ENCODE results near the gene ZNF831. TPM values are rescaled to one million over a fixed set of nuclear protein-coding genes. Genes with fewer than 3 reads are reported as not detected.

ZNF831 gene
- total RNA-seq, 1 experiment from 2014 or later = not detected

DNA sequence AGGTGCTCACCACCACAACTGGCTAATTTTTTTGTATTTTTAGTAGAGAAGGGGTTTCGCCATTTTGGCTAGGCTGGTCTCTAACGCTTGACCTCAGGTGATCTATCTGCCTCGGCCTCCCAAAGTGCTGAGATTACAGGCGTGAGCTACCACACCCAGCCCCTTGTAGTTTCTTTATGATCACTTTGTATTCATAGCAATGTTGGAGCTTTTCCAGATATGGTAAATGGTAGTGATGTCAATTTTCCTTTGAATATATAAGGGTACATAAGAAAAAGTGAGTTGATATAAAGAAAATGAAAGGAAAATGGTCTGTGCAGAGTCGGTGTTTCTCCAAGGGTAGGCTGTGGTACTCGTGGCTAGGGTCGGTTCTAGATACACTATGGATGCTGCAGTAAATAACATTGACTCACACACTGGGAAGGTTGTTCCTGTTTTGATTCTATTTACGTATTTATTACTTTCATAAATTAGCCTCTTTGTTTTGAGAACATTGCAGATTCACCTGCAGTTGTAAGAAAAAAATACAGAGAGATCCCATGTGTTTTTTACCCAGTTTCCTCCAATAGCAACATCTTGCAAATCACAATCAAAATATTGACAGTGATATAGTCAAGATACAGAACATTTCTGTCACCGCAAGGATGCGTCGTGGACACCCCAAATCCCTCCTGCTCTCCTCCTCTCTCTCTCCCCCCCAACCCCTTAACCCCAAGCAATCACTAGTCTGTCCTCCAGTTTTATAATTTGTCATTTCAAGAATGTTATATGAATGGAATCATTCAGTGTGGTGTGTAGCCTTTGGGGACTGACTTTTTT lies 2.5 kb downstream of the ZNF831 start:
- H3K4me3 Mint-ChIP-seq (ENCODE audit: unreplicated experiment) = no peak overlapping the region
- CTCF ChIA-PET = interaction anchor here (0.8 kb wide), 1 partner anchor 289 kb away, joined by 3 read pairs; no protein-coding TSS in a partner anchor
- peaks cover 40% of the 10 kb centered on the region for H3K27me3 Mint-ChIP-seq (ENCODE audit: insufficient read depth, unreplicated experiment)
- POLR2A ChIA-PET = no interaction called here
- H3K4me1 Mint-ChIP-seq (ENCODE audit: low read depth, unreplicated experiment) = no peaks in the 10 kb centered on the region
- no peaks in the 10 kb centered on the region for H3K27me3 ChIP-seq (replicated peaks; ENCODE audit: control insufficient read depth, insufficient read depth, low read length)
- H3K4me1 ChIP-seq = no peaks in the 10 kb centered on the region
- no peak overlapping the region for H3K27ac Mint-ChIP-seq (ENCODE audit: unreplicated experiment)
- no TSS peak for BruUV-seq (replicated peaks)
- H3K9me3 ChIP-seq = 0 out of 2 replicates have a peak, but pooled peaks cover 4% of the 10 kb centered on the region
- intact Hi-C loops (cut with micrococcal nuclease; ENCODE audit: unreplicated experiment) = no loop called here
- H3K36me3 ChIP-seq (ENCODE audit: control insufficient read depth, insufficient read depth, low read length) = no peaks in the 10 kb centered on the region
- H3K4me3 ChIP-seq (ENCODE audit: low read depth, low read length) = no peak overlapping the region
- no peak for DNase-seq
- no peaks in the 10 kb centered on the region for H3K36me3 Mint-ChIP-seq (ENCODE audit: insufficient read depth, unreplicated experiment)
- no peaks in the 10 kb centered on the region for H3K9me3 Mint-ChIP-seq (ENCODE audit: unreplicated experiment)
- TF ChIP-seq, protein P1, sequence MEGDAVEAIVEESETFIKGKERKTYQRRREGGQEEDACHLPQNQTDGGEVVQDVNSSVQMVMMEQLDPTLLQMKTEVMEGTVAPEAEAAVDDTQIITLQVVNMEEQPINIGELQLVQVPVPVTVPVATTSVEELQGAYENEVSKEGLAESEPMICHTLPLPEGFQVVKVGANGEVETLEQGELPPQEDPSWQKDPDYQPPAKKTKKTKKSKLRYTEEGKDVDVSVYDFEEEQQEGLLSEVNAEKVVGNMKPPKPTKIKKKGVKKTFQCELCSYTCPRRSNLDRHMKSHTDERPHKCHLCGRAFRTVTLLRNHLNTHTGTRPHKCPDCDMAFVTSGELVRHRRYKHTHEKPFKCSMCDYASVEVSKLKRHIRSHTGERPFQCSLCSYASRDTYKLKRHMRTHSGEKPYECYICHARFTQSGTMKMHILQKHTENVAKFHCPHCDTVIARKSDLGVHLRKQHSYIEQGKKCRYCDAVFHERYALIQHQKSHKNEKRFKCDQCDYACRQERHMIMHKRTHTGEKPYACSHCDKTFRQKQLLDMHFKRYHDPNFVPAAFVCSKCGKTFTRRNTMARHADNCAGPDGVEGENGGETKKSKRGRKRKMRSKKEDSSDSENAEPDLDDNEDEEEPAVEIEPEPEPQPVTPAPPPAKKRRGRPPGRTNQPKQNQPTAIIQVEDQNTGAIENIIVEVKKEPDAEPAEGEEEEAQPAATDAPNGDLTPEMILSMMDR (IDR thresholded peaks at IDR 0.05; ENCODE audit: insufficient read depth in 1 of 2, low read depth in 1 of 2, low read length in 1 of 2, severe bottlenecking in 1 of 2, unreplicated experiment in 1 of 2) = no peak

DNA sequence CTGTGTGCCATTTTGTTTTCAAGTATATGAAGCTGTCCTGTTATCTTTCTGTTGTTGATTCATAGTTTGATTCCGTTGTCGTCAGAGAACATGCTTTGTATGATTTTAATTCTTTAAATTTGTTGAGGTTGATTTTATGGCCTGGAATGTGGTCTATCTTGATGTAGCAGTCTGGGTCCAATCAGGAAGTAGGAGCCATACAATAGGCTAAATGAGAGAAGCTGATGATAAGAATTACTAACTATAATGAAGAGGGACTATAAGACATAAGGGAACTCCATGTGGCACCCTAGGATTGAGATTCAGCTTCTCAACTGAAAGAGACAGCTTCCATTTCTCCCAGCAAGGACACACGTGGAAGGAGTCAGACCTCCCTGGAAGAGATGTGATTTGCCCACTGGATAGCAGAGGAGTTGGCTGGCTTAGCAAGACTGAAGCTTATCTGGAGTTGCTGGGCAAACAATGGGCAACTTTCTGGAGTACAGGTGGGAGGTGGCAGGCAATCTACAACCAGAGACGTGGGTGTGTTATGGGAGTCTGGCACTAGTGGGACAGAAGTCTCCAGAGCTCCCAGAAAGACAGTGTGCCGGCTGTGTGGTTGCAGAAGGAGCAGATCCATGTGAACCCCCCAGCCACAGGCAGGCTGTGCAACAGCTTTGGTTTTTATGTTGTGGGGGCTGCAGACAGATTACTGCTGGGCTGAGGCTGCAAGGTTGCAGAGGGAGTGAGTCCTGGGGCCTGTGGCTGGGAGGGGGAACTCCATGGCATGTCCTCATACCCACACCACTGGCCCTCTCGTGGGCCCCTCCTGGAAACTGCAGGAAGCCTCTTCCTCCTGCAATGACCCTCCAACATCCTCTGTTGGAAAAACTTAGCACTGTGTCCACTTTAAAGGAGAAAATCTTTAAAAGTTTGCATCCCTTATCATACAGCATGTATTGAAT lies 7.1 kb downstream of the ZNF831 start:
- Mint-ChIP-seq H3K4me1 (ENCODE audit: low read depth, unreplicated experiment) (no peaks in the 10 kb centered on the region), H3K9me3 (ENCODE audit: unreplicated experiment) (no peaks in the 10 kb centered on the region), H3K27ac (ENCODE audit: unreplicated experiment) (no peak overlapping the region), H3K27me3 (ENCODE audit: insufficient read depth, unreplicated experiment) (peaks cover 49% of the 10 kb centered on the region), H3K36me3 (ENCODE audit: insufficient read depth, unreplicated experiment) (no peaks in the 10 kb centered on the region), H3K4me3 (ENCODE audit: unreplicated experiment) (no peak overlapping the region)
- no TSS peak for BruUV-seq (replicated peaks)
- Histone ChIP-seq H3K4me1 (no peaks in the 10 kb centered on the region), H3K9me3 (0 out of 2 replicates have a peak, but pooled peaks cover 4% of the 10 kb centered on the region), H3K27me3 (replicated peaks; ENCODE audit: control insufficient read depth, insufficient read depth, low read length) (no peaks in the 10 kb centered on the region; the same call in 1 of the 2 replicates), H3K4me3 (ENCODE audit: low read depth, low read length) (no peak overlapping the region), H3K36me3 (ENCODE audit: control insufficient read depth, insufficient read depth, low read length) (no peaks in the 10 kb centered on the region)
- intact Hi-C loops (cut with micrococcal nuclease; ENCODE audit: unreplicated experiment) = no loop called here
- ChIA-PET CTCF (interaction anchor here (1.1 to 1.3 kb wide), 2 partner anchors 285 to 301 kb away, joined by 3 to 4 read pairs; no protein-coding TSS in a partner anchor), POLR2A (no interaction called here)
- TF ChIP-seq, protein P1 (IDR thresholded peaks at IDR 0.05; ENCODE audit: insufficient read depth in 1 of 2, low read depth in 1 of 2, low read length in 1 of 2, severe bottlenecking in 1 of 2, unreplicated experiment in 1 of 2) = no peak
- no peak for DNase-seq

DNA sequence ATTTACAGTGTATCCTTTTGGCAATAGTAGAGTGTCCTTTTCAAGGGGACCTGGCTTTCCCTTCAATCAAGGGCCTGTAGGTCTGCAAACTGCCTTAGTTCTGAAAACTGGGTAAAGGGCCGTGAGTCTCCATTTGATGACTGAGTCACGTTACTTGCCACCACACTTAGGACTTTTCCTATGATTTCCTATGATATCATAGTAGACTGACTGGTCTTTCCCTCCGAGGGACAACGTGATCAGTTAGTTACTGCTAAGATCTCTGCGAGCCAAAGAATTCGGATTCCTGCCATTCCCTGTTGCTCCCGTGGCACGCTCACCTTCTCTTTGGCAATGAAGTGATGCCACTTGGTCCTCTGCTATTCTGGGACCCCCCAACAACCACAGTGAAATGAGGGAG lies 8.4 kb downstream of the ZNF831 start:
- H3K4me3 Mint-ChIP-seq (ENCODE audit: unreplicated experiment) = no peak overlapping the region
- ChIA-PET CTCF (interaction anchor here (1.3 kb wide), 1 partner anchor 284 kb away, joined by 4 read pairs; no protein-coding TSS in a partner anchor), POLR2A (no interaction called here)
- Histone ChIP-seq H3K9me3 (0 out of 2 replicates have a peak, but pooled peaks cover 4% of the 10 kb centered on the region), H3K4me1 (no peaks in the 10 kb centered on the region), H3K27me3 (replicated peaks; ENCODE audit: control insufficient read depth, insufficient read depth, low read length) (no peaks in the 10 kb centered on the region; the same call in 1 of the 2 replicates), H3K4me3 (ENCODE audit: low read depth, low read length) (no peak overlapping the region), H3K36me3 (ENCODE audit: control insufficient read depth, insufficient read depth, low read length) (no peaks in the 10 kb centered on the region)
- TF ChIP-seq, protein P1 (IDR thresholded peaks at IDR 0.05; ENCODE audit: insufficient read depth in 1 of 2, low read depth in 1 of 2, low read length in 1 of 2, severe bottlenecking in 1 of 2, unreplicated experiment in 1 of 2) = no peak
- no peak for DNase-seq
- no peaks in the 10 kb centered on the region for H3K9me3 Mint-ChIP-seq (ENCODE audit: unreplicated experiment)
- no peak overlapping the region for H3K27ac Mint-ChIP-seq (ENCODE audit: unreplicated experiment)
- no TSS peak for BruUV-seq (replicated peaks)
- H3K36me3 Mint-ChIP-seq (ENCODE audit: insufficient read depth, unreplicated experiment) = no peaks in the 10 kb centered on the region
- intact Hi-C loops (cut with micrococcal nuclease; ENCODE audit: unreplicated experiment) = no loop called here
- no peaks in the 10 kb centered on the region for H3K4me1 Mint-ChIP-seq (ENCODE audit: low read depth, unreplicated experiment)
- peaks cover 49% of the 10 kb centered on the region for H3K27me3 Mint-ChIP-seq (ENCODE audit: insufficient read depth, unreplicated experiment)

Measured in Caco-2 (cell line).